GM19452 (cell line): Measurements from ENCODE around the gene CYP17A1.
"Not testable (repeated sequence)": the region's sequence is repeated elsewhere in the genome, so short reads cannot be mapped to it uniquely, and the experiment has no call there.

Experiments used
- ATAC-seq: cut with Tn5 transposase; IDR thresholded peaks from one replicate; pipeline ENCODE4 v1.9.1; 2021; ENCODE audit not compliant: unreplicated experiment

CYP17A1 gene

DNA sequence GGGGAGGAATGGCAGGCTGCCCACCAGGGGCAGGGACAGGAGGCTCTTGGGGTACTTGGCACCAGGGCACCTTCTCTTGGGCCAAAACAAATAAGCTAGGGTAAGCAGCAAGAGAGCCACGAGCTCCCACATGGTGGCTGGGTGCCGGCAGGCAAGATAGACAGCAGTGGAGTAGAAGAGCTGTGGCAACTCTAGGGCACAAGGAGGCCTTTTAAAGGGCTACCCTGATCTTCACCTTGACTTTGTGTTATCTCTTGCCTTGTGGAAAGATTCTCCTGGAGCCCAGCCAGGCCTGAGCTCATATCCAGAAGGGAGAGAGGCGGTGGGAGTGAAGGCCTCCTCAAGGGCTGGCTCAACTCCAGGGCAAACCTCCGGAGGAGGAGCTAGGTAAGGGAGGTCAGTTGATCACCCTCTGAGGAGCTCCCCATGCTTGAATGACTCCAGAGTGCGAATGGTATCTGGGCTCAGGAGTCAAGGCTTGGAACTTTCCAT lies at the start of gene CYP17A1:
Gene CYP17A1 (minus strand): TSS at position 184 of the 492 bp plus-strand sequence. CDS start 52 bp downstream, at position 132.
- ATAC-seq, result no peak

DNA sequence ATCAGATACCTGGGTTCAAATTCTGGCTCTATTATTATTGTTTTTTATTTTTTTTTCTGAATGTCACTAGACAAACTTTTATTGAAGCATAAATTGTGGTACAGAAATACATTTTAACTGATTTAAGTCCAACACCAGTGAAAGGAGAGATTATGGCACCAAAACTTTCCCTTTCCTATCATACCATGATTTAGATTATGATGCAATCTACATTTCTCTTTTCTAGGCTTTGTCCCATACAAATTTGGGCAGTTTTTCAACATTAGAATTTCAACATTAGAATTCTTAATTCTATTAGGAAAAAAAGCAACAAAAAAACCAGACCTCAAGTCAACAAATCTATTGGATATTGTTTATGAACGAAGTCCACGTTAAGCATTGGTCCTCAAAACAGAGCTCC lies 43.0 kb upstream of the CYP17A1 start:
- ATAC-seq, result no peak

DNA sequence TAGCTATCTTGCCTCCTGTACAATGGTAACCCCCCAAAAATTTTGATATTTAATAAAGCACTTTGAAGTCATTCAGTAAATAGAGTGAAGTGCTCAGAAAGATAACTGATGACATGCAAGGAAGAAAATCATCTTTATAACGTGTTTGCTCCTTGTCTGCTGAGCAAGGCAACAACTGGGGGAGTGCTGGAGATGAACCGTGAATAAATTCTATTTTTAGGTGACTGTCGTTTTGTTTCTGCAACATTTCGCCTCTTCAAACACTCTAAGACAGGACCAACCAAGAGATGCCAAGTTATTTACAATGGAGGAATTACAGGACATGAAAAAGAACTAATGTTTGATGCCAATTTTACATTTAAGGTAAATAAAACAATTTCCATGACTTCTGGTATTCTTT lies 41.4 kb upstream of the CYP17A1 start:
- ATAC-seq, result no peak

DNA sequence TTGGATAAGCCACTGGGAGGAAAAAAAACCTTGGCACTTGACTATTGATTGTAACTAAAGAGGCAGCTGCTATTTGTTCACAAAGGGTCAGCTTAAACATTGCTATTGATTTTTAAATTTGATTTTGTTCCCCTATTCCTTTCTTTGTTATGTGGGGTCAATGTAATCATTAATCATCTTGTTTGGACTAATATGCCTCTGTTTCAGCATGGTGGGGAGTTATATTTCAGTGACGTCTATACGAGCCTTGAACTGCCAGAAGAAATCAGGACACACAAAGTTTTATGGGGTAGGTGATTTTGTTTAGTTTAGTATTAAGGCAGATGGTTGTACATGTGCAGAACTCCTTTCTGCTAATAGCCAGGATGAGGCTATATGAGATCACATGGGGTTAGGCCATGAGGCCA lies 39.5 kb upstream of the CYP17A1 start:
- ATAC-seq, result no peak

DNA sequence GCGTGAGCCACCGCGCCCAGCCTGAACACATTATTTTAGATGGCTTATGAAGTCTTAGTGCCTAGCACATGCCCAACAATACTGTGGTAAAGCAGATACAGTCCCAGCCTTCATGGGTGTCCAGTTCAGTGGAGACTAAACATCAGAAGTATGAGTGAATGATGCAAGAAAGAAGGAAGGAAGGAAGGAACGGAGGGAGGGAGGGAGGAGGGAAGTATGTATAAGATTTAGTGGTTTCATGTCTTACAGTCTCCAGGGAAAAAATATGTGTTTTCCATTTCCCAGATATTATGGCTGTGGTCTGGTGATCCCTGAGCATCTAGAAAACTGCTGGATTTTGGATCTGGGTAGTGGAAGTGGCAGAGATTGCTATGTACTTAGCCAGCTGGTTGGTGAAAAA lies 35.0 kb upstream of the CYP17A1 start:
- ATAC-seq, result no peak

DNA sequence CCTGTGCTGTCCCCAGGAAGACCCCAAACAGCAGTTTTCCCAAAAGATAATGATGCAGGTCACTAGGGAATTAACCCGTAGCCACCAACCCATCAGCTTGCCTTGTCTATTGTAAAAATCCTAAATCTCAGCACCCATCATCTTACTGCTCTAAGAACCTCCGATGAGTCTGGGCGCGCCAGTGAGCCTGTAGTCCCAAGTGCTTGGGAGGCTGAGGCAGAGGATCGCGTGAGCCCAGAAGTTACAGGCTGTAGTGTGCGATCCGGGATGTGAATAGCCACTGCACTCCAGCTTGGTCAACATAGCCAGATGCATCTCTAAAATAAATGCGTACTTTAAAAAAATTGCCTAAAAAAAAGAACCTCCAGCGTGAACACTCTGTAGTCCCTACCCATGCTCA lies 33.0 kb upstream of the CYP17A1 start:
- ATAC-seq, result no peak

GRCh38 chr10:102869258-102870198 lies 32.3 kb upstream of the CYP17A1 start, which contains the start of gene AS3MT:
TSS of gene AS3MT (plus strand) at chr10:102869470. CDS start at chr10:102869593, 123 bp downstream.
- no peak for ATAC-seq

- no peak for ATAC-seq
These were observed 31.7 kb upstream of the CYP17A1 start for GRCh38 chr10:102868911-102869257.

GRCh38 chr10:102865620-102866019 lies 28.4 kb upstream of the CYP17A1 start:
- ATAC-seq, result no peak

DNA sequence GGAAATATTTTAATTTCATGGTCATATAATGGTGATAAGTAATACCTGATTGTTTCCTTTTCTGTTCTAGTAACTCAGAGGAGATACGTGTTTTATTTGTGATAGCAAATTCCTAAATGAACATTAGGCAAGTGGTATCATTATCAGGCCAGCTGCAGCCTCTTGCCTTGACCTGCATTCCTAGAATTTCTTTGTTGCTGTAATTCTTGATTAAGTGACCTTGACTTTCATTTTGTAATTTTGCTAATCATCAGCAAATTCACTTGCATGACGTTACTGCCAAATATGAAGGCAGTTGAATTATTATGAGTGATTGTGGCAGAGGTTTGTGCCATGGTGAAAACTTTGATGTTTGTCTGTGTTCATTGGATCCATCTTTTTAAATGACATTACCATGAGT lies 26.4 kb upstream of the CYP17A1 start:
- ATAC-seq, result no peak

DNA sequence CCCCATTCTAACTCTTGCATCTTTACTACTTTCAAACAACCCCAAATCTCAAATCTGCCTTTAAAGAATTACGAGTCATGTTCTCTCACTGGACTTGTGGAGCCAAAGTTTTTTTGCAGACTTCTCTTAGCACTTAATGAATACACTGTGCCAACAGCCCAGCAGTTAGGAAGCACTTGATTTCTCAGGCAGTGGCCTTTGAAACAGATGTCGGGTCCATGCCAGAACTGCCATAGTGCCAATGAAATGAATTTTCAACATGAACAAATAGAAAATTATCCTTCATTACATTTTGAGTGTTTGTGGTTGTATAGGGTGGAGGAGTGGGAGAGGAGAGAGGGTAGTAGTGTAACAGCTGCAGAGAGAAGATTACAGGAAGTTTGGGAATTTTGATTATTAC lies 22.7 kb upstream of the CYP17A1 start:
- no peak for ATAC-seq

GRCh38 chr10:102856758-102857424 lies 19.7 kb upstream of the CYP17A1 start:
- no peak for ATAC-seq

DNA sequence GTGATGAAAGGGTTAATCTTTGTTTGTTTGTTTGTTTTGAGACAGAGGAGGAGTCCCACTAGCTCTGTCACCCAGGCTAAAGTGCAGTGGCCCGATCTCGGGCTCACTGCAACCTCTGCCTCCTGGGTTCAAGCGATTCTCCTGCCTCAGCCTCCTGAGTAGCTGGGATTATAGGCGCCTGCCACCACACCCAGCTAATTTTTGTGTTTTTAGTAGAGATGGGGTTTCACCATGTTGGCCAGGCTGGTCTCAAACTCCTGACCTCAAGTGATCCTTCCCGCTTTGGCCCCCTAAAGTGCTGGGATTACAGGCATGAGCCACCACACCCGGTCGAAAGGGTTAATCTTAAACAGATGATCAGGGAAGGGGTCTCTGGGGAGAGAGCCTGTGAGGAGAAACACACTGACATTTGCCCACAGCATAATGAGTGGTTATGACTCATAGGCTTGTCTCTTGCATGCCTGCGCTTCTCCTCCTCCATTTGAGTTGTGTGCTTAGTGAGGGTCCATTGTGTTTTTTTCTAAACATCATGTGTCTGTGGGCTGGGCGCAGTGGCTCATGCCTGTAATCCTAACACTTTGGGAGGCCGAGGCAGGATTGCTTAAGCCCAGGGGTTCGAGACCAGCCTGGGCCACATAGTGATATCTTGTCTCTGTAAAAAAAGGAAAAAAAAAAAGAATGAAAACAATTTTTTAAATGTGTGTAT lies 18.7 kb upstream of the CYP17A1 start:
- ATAC-seq, result not testable (repeated sequence)

GRCh38 chr10:102853237-102853636 lies 16.0 kb upstream of the CYP17A1 start:
- ATAC-seq, result not testable (repeated sequence)

DNA sequence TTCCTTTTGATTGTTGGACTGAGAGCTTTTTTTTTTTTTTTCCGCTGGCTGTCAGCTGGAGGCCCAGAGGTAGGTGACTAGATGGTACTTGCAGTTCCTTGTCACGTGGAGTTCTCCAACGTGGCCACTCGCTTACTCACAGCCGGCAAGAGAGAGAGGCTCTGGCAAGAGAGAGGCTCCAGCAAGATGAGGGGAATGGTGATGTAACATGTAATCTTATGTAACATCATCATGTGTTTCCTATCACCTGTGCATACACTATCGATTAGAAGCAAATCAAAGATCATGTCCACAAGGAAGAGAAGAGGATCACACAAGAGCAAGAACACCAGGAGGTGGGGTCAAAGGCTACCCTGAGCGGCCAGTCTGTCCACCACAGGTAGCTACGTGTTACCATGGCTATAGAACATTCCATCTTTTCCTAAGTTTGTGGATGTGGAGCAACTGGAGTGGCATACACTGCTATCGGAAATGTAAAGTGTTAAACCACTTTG lies 12.9 kb upstream of the CYP17A1 start:
- no peak for ATAC-seq

GRCh38 chr10:102845352-102845902 lies 8.2 kb upstream of the CYP17A1 start:
- no peak for ATAC-seq

GRCh38 chr10:102844190-102844776 lies 7.1 kb upstream of the CYP17A1 start:
- ATAC-seq, result not testable (repeated sequence)

- not testable (repeated sequence) for ATAC-seq
These were observed 5.9 kb upstream of the CYP17A1 start for GRCh38 chr10:102843139-102843538.

DNA sequence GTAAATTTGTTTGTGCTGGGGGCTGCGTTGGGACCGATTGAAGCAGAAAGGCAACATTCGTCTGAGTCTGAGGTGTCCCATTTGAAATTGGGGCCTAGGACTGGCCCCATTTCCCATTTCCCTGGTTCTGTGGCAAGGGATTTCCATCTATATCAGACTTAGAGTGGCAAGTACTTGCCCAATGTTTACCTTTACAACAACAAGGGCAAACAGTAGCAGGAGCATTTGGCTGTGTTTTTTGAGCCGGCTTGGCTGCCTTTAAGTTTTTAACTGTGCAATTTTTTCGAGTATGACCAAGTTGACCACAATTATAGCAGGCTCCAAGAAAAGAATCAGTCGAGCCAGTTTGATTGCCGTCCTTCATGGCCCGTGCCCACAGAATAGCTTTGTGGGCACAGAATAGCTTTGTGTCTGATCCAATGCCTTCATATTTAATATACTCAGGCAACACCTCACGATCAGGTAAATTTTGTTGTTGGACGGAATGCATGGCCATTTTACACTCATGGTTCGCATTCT lies 4.7 kb upstream of the CYP17A1 start:
- no peak for ATAC-seq

- ATAC-seq, result not testable (repeated sequence)
These were observed 1.2 kb upstream of the CYP17A1 start for GRCh38 chr10:102838276-102838927.
